Caco-2 (cell line): Measurements from ENCODE around the gene AKAP7. TPM values are rescaled to one million over a fixed set of nuclear protein-coding genes. Genes with fewer than 3 reads are reported as not detected.

ENCODE experiments used
- BruUV-seq: library from RNA; stranded (reverse); fragments of 400-500 nt; replicated peaks from 2 replicates; lab custom pipeline; 2021; lab: Mats Ljungman, UMichigan
- CTCF ChIA-PET: fragments of 300-600 bp; sonication (Branson Sonifier 250); formaldehyde crosslinking; loops from one replicate; lab custom pipeline; 2022; ENCODE audit warnings: antibody characterized with exemption; lab: Charles Lee
- POLR2A ChIA-PET: fragments of 300-600 bp; sonication (Branson Sonifier 250); formaldehyde crosslinking; loops from one replicate; lab custom pipeline; 2022; ENCODE audit warnings: antibody characterized with exemption; lab: Charles Lee
- DNase-seq, 2 experiments: peaks; one replicate each; pipeline versions ENCODE4 v3.0.0 to v3.0.0-alpha.2; 2020 to 2022
- H3K27me3 ChIP-seq: replicated peaks from 2 replicates; pipeline ENCODE4 v1.6.0; 2011; ENCODE audit warnings: low read length; ENCODE audit not compliant: control insufficient read depth, insufficient read depth
- H3K36me3 ChIP-seq: 2 replicates; pipeline ENCODE4 v1.5.1; 2011; ENCODE audit warnings: low read length; ENCODE audit not compliant: control insufficient read depth, insufficient read depth
- H3K4me1 ChIP-seq: fragments of 250-450 bp; sonication (Bioruptor Pico); 2 replicates; pipeline ENCODE4 v1.5.1; 2020; ENCODE audit warnings: mild to moderate bottlenecking
- H3K4me3 ChIP-seq: 2 replicates; pipeline ENCODE4 v1.5.1; 2011; ENCODE audit warnings: low read depth, mild to moderate bottlenecking, control low read depth, low read length
- H3K9me3 ChIP-seq: fragments of 250-450 bp; sonication (Bioruptor Pico); 2 replicates; pipeline ENCODE4 v1.5.1; 2020; ENCODE audit warnings: mild to moderate bottlenecking, moderate library complexity
- H3K27ac Mint-ChIP-seq: one replicate; pipeline ENCODE4 v1.8.0; 2022; ENCODE audit warnings: mixed read lengths; ENCODE audit not compliant: unreplicated experiment
- H3K27me3 Mint-ChIP-seq: one replicate; pipeline ENCODE4 v1.8.0; 2022; ENCODE audit warnings: mixed read lengths; ENCODE audit not compliant: insufficient read depth, unreplicated experiment
- H3K36me3 Mint-ChIP-seq: one replicate; pipeline ENCODE4 v1.8.0; 2022; ENCODE audit warnings: mild to moderate bottlenecking, mixed read lengths; ENCODE audit not compliant: insufficient read depth, unreplicated experiment
- H3K4me1 Mint-ChIP-seq: one replicate; pipeline ENCODE4 v1.8.0; 2022; ENCODE audit warnings: low read depth, mixed read lengths; ENCODE audit not compliant: unreplicated experiment
- H3K4me3 Mint-ChIP-seq: one replicate; pipeline ENCODE4 v1.8.0; 2022; ENCODE audit warnings: mild to moderate bottlenecking, moderate library complexity, mixed read lengths; ENCODE audit not compliant: unreplicated experiment
- H3K9me3 Mint-ChIP-seq: one replicate; pipeline ENCODE4 v1.8.0; 2022; ENCODE audit warnings: mixed read lengths; ENCODE audit not compliant: unreplicated experiment
- CTCF ChIP-seq, 2 experiments: fragments of 200-600 bp in 1 of 2; IDR thresholded peaks; 1 replicate in 1 of 2; 2 replicates in 1 of 2; pipeline versions ENCODE4 v1.5.1 to v1.8.0; 2011 to 2022; ENCODE audit warnings: antibody characterized with exemption in 1 of 2, control low read depth in 1 of 2, inconsistent platforms in 1 of 2, low read depth in 1 of 2, low read length in 1 of 2, mild to moderate bottlenecking in 1 of 2, moderate library complexity in 1 of 2; ENCODE audit not compliant: insufficient read depth in 1 of 2, severe bottlenecking in 1 of 2, unreplicated experiment in 1 of 2
- intact Hi-C: fragments of 100-400 bp; cut with micrococcal nuclease; formaldehyde crosslinking; loops from one replicate; pipeline ENCODE4 v1.10.0; 2022; ENCODE audit not compliant: unreplicated experiment
- total RNA-seq: library from RNA; stranded (reverse); gene quantifications from 2 replicates; pipeline ENCODE4 v1.2.3, GENCODE V29; 2022

Gene AKAP7
- total RNA-seq, 1 experiment from 2014 or later: 5.6 TPM

- CTCF ChIA-PET: no interaction called here
- BruUV-seq: no TSS peak
- H3K4me1 ChIP-seq: no peaks in the 10 kb centered on the region
- H3K27me3 Mint-ChIP-seq: no peaks in the 10 kb centered on the region
- H3K4me3 Mint-ChIP-seq: no peak overlapping the region
- no peaks in the 10 kb centered on the region for H3K27me3 ChIP-seq
- H3K4me1 Mint-ChIP-seq: no peaks in the 10 kb centered on the region
- POLR2A ChIA-PET: interaction anchor here (0.7 kb wide), 1 partner anchor 685 kb away, joined by 8 read pairs; no protein-coding TSS in a partner anchor
- H3K36me3 Mint-ChIP-seq: no peaks in the 10 kb centered on the region
- no peaks in the 10 kb centered on the region for H3K9me3 Mint-ChIP-seq
- H3K9me3 ChIP-seq: no peaks in the 10 kb centered on the region
- DNase-seq: no peak
- no peak overlapping the region for H3K27ac Mint-ChIP-seq
- H3K4me3 ChIP-seq: no peak overlapping the region
- no peak for TF ChIP-seq CTCF (IDR thresholded peaks at IDR 0.05; ENCODE audit: insufficient read depth in 1 of 2, low read depth in 1 of 2, low read length in 1 of 2, severe bottlenecking in 1 of 2, unreplicated experiment in 1 of 2)
- intact Hi-C loops: no loop called here
- H3K36me3 ChIP-seq: no peaks in the 10 kb centered on the region
Observed at GRCh38 chr6:131225127-131225526, 89.9 kb downstream of the AKAP7 start.

- DNase-seq: no peak
- no peaks in the 10 kb centered on the region for H3K9me3 ChIP-seq
Observed at GRCh38 chr6:131225959-131226358, 90.7 kb downstream of the AKAP7 start.

GRCh38 chr6:131226459-131227157, 91.3 kb downstream of the AKAP7 start:
- POLR2A ChIA-PET: no interaction called here
- Mint-ChIP-seq H3K9me3 (no peaks in the 10 kb centered on the region), H3K27ac (no peak overlapping the region)

More at GRCh38 chr6:131225959-131226358, 90.7 kb downstream of the AKAP7 start:
- no peak for TF ChIP-seq CTCF (IDR thresholded peaks at IDR 0.05; ENCODE audit: insufficient read depth in 1 of 2, low read depth in 1 of 2, low read length in 1 of 2, severe bottlenecking in 1 of 2, unreplicated experiment in 1 of 2)
- no peaks in the 10 kb centered on the region for H3K27me3 ChIP-seq
- no peaks in the 10 kb centered on the region for H3K4me1 ChIP-seq
- Mint-ChIP-seq H3K9me3 (no peaks in the 10 kb centered on the region), H3K36me3 (no peaks in the 10 kb centered on the region), H3K4me3 (no peak overlapping the region), H3K27me3 (no peaks in the 10 kb centered on the region), H3K4me1 (no peaks in the 10 kb centered on the region), H3K27ac (no peak overlapping the region)
- CTCF ChIA-PET: no interaction called here
- intact Hi-C loops: no loop called here
- no peaks in the 10 kb centered on the region for H3K36me3 ChIP-seq
- POLR2A ChIA-PET: no interaction called here
- no peak overlapping the region for H3K4me3 ChIP-seq
- BruUV-seq: no TSS peak

More at GRCh38 chr6:131226459-131227157, 91.3 kb downstream of the AKAP7 start:
- no peak overlapping the region for H3K4me3 ChIP-seq
- H3K9me3 ChIP-seq: no peaks in the 10 kb centered on the region
- no TSS peak for BruUV-seq
- Mint-ChIP-seq H3K4me3 (no peak overlapping the region), H3K36me3 (no peaks in the 10 kb centered on the region), H3K27me3 (no peaks in the 10 kb centered on the region), H3K4me1 (no peaks in the 10 kb centered on the region)
- no peaks in the 10 kb centered on the region for H3K27me3 ChIP-seq
- H3K36me3 ChIP-seq: no peaks in the 10 kb centered on the region
- DNase-seq: no peak
- intact Hi-C loops: no loop called here
- no peak for TF ChIP-seq CTCF (IDR thresholded peaks at IDR 0.05; ENCODE audit: insufficient read depth in 1 of 2, low read depth in 1 of 2, low read length in 1 of 2, severe bottlenecking in 1 of 2, unreplicated experiment in 1 of 2)
- H3K4me1 ChIP-seq: no peaks in the 10 kb centered on the region
- CTCF ChIA-PET: no interaction called here
